ENCODE measurements around the gene CNPY4.
"Not testable (repeated sequence)": the region's sequence is repeated elsewhere in the genome, so short reads cannot be mapped to it uniquely, and the experiment has no call there.

The CNPY4 gene

GRCh38 chr7:100119970-100120732 is 717 bp downstream of the CNPY4 start:
- DNase-seq (ENCODE audit: low read depth): no peak

DNA sequence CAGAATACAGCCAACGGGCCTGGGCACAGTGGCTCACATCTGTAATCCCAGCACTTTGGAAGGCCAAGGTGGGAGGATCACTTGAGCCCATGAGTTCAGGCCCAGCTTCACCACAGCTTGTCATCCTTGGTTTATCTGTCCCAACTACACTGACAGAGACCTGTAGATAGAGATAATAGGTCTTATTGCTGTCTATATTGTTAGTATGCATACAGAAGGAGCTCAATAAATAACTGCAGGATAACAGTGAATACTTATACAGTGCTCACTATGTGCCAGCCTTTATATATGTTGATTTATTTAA is 1.3 kb downstream of the CNPY4 start:
- DNase-seq (ENCODE audit: low read depth): no peak

- no peak for DNase-seq (ENCODE audit: low read depth)
Observed at GRCh38 chr7:100122067-100122466, 2.6 kb downstream of the CNPY4 start.

DNA sequence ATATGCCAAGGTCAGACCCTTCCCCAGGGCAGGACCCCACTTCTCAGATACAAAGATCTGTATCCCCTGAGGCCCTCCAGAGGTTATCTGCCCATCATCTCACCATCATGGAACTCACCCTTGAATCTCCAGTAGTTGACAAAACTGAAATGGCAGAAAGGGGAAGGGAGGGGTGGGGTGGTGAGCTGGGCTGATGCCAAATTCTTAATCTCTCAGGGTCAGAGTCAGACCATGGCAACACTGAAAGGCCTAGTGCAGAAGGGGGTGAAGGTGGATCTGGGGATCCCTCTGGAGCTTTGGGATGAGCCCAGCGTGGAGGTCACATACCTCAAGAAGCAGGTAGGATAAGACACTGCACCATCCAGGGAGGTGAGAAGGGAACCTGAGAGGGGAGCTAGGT is 3.1 kb downstream of the CNPY4 start:
- no peak for DNase-seq (ENCODE audit: low read depth)

- DNase-seq (ENCODE audit: low read depth): no peak
Observed at GRCh38 chr7:100124301-100125230, 5.1 kb downstream of the CNPY4 start.

DNA sequence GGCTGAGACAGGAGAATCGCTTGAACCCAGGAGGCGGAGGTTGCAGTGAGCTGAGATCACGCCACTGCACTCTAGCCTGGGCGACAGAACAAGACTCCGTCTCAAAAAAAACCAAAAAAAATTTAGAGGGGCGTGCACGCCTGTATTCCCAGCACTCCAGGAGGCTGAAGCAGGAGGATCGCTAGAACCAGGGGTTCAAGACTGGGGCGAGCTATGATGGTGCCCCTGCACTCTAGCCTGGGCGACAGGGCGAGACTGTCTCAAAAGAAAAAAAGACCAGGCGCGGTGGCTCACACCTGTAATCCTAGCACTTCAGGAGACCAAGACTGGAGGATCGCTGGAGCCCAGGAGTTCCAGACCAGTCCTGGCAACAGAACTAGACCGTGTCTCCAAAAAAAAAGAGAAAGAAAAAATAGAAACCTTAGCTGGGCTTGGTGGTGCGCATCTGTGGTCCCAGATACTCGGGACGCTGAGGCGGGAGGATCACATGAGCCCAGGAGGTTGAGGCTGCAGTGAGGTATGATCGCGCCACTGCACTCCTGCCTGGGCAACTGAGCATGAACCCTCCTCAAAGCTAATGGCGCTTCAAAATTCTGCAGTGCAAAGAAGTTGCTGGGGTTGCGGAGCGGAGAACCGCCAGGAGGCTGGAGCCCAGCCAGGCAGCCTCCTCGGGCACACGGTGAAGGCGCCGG is 7.0 kb downstream of the CNPY4 start:
- no peak for DNase-seq (ENCODE audit: low read depth)

DNA sequence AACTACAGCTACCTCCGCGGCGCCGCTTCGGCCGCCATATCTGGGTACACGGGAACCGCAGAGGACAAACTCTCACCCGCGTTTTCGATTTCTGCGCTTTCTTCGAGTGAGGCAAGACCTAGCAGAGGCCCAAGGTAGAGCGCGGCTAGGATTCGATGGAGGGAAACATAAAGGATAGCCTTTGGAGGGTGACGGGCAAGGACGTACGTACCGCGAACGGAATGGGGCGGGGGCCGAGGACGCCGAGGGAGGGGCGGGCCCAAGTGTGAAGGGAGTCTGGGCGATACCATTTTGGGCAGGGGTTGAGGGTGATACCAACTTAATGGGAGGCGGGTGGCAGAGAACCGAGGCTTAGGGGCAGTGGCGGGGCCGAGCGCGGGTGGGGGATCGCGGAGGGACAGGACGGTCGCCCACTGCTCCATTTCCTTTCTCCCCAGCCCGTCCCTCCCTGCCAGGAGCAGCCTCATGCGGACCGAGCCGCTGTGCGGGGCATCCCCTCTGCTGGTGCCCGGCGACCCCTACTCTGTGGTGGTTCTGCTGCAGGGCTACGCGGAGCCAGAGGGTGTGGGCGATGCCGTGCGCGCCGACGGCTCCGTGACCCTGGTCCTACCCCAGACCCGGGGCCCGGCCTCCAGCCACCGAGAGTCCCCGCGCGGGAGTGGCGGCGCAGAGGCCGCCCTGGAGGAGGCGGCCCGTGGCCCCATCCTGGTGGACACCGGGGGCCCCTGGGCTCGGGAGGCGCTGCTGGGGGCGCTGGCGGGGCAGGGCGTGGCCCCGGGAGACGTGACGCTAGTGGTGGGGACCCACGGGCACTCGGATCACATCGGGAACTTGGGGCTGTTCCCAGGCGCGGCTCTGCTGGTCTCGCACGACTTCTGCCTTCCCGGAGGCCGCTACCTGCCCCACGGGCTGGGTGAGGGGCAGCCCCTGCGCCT is 7.8 kb downstream of the CNPY4 start, which contains the start of gene MBLAC1:
TSS of gene MBLAC1 (plus strand) at position 37 of the 935 bp plus-strand sequence. CDS start at position 466, 429 bp downstream.
- DNase-seq (ENCODE audit: low read depth): peak; percentile 83

DNA sequence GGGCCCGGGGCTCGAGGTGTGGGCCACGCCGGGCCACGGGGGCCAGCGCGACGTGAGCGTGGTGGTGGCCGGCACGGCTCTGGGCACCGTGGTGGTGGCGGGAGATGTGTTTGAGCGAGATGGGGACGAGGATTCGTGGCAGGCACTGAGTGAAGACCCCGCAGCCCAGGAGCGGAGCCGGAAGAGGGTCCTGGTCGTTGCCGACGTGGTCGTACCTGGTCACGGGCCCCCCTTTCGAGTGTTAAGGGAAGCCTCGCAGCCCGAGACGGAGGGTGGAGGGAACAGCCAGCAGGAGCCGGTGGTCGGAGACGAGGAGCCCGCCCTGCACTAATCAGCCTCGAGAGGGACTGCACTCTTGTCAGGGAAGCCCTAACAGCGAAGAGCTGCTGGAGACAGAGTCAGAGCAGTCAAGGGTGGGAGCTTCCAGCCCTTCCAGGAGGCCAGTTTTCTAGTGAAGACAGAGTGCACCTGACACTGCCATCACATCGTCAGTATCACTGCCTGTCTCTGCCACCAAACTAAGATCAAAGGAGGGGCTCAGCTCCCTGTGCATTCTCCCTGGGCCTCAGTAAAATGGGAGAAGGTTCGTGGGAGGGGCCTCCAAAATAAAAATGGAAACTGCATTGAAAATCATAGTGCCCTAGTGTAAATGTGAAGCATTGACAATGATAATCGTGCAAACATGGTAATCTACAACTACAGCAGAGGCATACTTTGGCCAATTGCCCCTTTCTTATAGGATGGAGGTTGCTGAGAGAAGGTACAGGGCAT is 8.6 kb downstream of the CNPY4 start:
- DNase-seq (ENCODE audit: low read depth): no peak

DNA sequence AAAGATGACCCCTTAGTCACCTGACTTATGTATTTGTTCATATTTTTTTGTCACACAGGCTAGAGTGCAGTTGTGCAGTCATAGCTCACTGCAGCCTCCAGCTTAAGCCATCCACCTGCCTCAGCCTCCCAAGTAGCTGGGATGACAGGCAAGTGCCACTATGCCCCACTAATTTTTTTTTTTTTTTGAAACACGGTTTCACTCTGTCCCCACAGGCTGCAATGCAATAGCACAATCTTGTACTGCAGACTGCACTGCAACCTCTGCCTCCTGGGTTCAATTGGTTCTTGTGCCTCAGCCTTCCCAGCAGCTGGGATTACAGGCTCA is 9.2 kb downstream of the CNPY4 start:
- DNase-seq (ENCODE audit: low read depth): no peak

GRCh38 chr7:100130220-100130607 is 10.8 kb downstream of the CNPY4 start:
- not testable (repeated sequence) for DNase-seq (ENCODE audit: low read depth)

DNA sequence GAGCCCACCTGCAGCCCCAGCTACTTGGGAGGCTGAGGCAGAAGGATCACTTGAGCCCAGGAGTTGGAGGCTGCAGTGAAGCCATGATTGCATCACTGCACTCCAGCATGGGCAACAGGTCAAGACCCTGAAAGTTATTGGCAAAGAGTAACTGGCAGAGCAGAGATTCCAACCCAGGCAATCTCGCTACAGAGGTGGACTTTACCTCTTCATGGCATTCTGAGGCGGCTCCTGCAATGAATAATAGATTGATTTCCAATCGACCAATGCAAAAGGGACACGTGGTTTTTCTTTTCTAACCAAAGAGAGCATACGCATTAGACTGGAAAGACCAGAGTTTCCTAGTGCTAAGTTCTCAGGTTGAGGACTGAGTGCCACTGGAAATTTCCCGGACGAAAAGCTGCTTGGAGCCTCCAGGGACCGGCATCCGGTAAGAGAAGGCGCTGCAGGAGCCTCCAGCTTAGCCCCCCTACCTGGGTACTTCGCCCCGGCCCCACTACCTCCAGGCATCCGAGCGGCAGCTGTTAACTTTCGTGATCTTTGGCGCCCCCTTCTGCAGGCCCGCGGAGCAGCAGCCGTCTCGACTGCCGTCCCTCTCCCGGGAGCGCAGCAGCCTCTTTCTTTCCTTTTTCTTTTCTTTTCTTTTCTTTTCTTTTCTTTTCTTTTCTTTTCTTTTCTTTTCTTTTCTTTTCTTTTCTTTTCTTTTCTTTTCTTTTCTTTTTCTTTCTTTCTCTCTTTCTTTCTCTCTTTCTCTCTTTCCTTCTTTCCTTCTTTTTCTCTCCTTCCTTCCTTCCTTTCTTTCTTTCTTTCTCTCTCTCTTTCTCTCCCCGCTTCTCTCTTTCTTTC is 11.4 kb downstream of the CNPY4 start:
- DNase-seq (ENCODE audit: low read depth): peak; percentile 62

DNA sequence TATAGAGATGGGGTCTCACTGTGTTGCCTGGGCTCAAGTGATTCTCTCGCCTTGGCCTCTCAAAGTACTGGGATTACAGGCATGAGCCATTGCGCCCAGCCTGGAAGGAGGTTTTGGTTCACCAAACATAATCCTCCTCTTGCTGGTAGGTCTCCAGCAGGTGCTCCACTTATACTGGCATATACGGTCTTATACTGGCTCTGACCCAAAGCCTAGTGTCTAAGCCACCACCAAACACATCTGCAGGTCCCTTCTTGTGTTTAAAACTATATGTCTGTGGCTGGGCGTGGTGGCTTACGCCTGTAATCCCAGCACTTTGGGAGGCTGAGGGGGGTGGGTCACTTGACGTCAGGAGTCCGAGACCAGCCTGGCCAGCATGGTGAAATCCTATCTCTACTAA is 12.7 kb downstream of the CNPY4 start:
- DNase-seq (ENCODE audit: low read depth): no peak

GRCh38 chr7:100132697-100133151 is 13.3 kb downstream of the CNPY4 start:
- no peak for DNase-seq (ENCODE audit: low read depth)

DNA sequence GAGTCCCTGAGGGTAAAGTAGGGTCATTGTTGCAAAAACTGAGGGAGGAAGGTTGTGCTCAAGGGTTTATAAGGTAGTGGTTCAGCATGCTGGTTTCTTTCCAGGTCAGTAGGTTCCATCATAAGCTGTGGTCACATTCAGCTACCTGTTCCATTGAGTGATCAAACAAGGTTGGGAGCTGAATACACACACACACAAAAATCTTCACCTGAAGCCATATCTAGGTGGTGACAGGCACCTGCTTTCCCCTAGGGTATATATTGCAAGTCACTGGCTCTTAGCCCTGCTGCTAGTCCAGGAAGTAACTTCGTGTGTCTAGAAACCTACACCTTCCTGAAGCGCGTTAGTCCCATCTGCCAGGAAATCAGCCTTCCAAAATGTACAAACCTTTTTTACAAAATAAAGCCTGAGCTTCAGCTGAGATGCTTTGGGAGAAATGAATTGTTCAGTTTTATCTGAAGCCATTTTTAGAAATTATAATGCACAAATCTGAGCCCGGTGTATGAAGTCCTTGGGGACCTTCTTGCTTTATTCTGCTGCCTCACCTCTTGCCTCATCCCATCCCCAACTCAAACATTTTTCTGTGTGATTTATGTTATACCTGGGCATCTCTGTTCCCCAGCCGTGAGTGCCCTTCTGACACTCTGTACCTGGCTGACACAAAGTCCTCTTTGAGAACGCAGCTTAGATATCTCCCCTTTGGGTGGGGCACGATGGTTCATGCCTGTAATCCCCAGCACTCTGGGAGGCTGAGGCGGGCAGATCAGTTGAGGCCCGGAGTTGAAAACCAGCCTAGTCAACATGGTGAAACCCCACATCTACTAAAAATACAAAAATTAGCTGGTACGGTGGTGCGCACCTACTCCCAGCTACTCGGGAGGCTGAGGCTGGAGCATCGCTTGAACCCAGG is 18.7 kb downstream of the CNPY4 start:
- no peak for DNase-seq (ENCODE audit: low read depth)

DNA sequence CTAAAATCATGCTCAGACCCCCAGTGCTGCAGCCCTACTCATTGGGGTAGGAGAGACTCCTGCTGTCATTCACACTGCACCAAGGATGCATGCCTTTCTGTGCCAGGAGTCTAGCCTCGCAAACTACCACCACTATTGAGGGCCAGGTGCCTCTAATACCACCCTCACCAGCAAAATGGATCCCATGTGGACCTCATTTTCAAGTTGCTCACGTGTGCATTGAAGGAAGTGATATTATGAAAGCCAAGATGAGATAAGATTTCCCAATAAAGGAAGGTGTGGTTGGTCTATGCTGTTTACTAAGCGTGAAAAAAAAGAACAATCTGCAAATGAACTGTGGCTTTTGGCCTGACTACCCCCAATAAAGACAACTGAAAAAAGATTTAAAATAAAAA is 22.1 kb downstream of the CNPY4 start:
- no peak for DNase-seq (ENCODE audit: low read depth)

DNA sequence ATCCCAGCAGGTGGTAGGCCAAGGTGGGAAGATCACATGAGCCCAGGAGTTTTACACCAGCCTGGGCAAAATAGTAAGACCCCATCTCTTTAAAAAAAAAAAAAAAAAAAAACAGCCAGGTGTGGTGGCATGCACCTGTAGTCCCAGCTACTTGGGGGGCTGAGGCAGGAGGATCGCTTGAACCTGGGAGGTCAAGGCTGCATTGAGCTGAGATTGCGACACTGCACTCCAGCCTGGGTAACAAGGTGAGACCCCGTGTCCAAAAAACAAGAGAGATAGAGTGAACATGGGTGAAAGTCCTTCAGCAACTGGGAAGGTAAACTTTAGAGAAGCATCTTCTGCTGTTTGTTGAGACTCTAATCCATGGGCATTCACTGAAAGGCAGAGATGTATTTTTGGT is 23.0 kb downstream of the CNPY4 start:
- no peak for DNase-seq (ENCODE audit: low read depth)

DNA sequence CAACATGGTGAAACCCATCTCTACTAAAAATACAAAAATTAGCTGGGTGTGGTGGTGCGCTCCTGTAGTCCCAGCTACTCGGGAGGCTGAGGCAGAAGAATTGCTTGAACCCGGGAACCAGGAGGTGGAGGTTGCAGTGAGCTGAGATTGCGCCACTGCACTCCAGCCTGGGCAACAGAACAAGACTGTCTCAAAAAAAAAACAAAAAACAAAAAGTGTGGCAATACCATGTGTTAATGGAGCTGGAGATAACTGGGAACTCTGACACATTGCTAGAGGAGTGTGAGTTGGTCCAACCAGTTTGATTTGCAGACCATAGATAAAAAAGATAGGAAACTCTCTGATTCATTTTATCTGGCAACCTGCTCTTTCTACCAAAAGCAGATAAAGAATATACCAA is 26.9 kb downstream of the CNPY4 start:
- not testable (repeated sequence) for DNase-seq (ENCODE audit: low read depth)

GRCh38 chr7:100147278-100147677 is 27.8 kb downstream of the CNPY4 start:
- DNase-seq (ENCODE audit: low read depth): no peak

DNA sequence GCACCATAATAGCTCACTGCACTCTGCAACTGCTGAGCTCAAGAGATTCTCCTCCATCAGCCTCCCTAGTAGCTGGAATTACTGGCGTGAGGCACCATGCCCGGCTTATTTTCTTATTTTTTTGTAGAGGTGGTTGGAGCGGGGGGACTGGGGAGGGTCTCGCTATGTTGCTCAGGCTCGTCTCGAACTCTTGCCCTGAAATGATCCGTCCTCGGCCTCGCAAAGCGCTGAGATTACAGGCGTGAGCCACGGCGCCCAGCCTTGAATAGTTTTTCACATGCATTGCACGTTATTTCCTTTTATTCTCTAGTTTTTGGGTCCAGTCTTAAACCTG is 28.8 kb downstream of the CNPY4 start:
- DNase-seq (ENCODE audit: low read depth): no peak

Measured in stimulated activated CD8-positive, alpha-beta memory T cell treated with anti-CD3 and anti-CD28 coated beads, Interleukin-15, amount 100 ng/mL, for 24 hours (primary cell).